HEK293 (cell line): ENCODE data around the gene CMTM5.
A peak's percentile ranks its signal among the peaks of the same experiment; 100 is the strongest.

ENCODE experiments used
- CTCF ChIA-PET: fragments of 350-600 bp; formaldehyde crosslinking; extraction: SDS; loops from one replicate; lab custom pipeline; 2021; ENCODE audit warnings: antibody characterized with exemption; lab: Yijun Ruan, JAX
- POLR2A ChIA-PET: fragments of 300-600 bp; formaldehyde crosslinking; extraction: SDS; loops from one replicate; lab custom pipeline; 2020; ENCODE audit warnings: antibody characterized with exemption, inconsistent platforms; lab: Yijun Ruan, JAX
- H3K27ac ChIP-seq: fragments of 200-500 bp; sonication (Bioruptor generic); 2 replicates; pipeline ENCODE4 v1.5.1; 2014; ENCODE audit warnings: low read depth, low read length, control low read depth, inconsistent platforms; ENCODE audit errors: extremely low read depth
- H3K36me3 ChIP-seq, 2 experiments: fragments of 200-500 bp in 1 of 2; sonication (Bioruptor generic) in 1 of 2; 1 replicate in 1 of 2; 2 replicates in 1 of 2; pipeline ENCODE4 v1.5.1; 2014 to 2017; ENCODE audit warnings: inconsistent platforms in 2 of 2, low read length in 2 of 2; ENCODE audit not compliant: control insufficient read depth in 2 of 2, insufficient read depth in 1 of 2
- H3K4me1 ChIP-seq: fragments of 200-500 bp; sonication (Bioruptor generic); 2 replicates; pipeline ENCODE4 v1.5.1; 2014; ENCODE audit warnings: mild to moderate bottlenecking, low read length, inconsistent platforms; ENCODE audit not compliant: control insufficient read depth, insufficient read depth
- H3K4me3 ChIP-seq: 2 replicates; pipeline ENCODE4 v1.5.1; 2011; ENCODE audit warnings: low read depth, mild to moderate bottlenecking, control low read depth, low read length, moderate library complexity
- H3K9me3 ChIP-seq: fragments of 200-500 bp; sonication (Bioruptor generic); 2 replicates; pipeline ENCODE4 v1.5.1; 2014; ENCODE audit warnings: low read depth, low read length, inconsistent platforms; ENCODE audit not compliant: control insufficient read depth, insufficient read depth
- GLI4 ChIP-seq: fragments of 450-650 bp; formaldehyde crosslinking; IDR thresholded peaks from 2 replicates; pipeline ENCODE4 v1.5.1; 2016; ENCODE audit warnings: missing biosample characterization, missing genetic modification characterization
- GLIS2 ChIP-seq: fragments of 450-650 bp; formaldehyde crosslinking; IDR thresholded peaks from 2 replicates; pipeline ENCODE4 v1.5.1; 2016; ENCODE audit warnings: missing biosample characterization, missing genetic modification characterization
- KLF16 ChIP-seq: fragments of 450-650 bp; formaldehyde crosslinking; IDR thresholded peaks from 2 replicates; pipeline ENCODE4 v1.5.1; 2017; ENCODE audit warnings: missing biosample characterization, missing genetic modification characterization
- KLF17 ChIP-seq: fragments of 450-650 bp; formaldehyde crosslinking; IDR thresholded peaks from 2 replicates; pipeline ENCODE4 v1.5.1; 2016; ENCODE audit warnings: missing biosample characterization, missing genetic modification characterization
- MEIS1 ChIP-seq: sonication (generic); formaldehyde crosslinking; IDR thresholded peaks from 2 replicates; pipeline ENCODE4 v1.8.1; 2022; ENCODE audit warnings: missing genetic modification reagents, mild to moderate bottlenecking, borderline replicate concordance
- PRDM10 ChIP-seq: fragments of 450-650 bp; formaldehyde crosslinking; IDR thresholded peaks from 2 replicates; pipeline ENCODE4 v1.5.1; 2016; ENCODE audit warnings: missing biosample characterization, missing genetic modification characterization
- PRDM2 ChIP-seq: fragments of 450-650 bp; formaldehyde crosslinking; IDR thresholded peaks from 2 replicates; pipeline ENCODE4 v1.5.1; 2016; ENCODE audit warnings: missing biosample characterization, missing genetic modification characterization, borderline replicate concordance
- SCRT1 ChIP-seq: fragments of 450-650 bp; formaldehyde crosslinking; IDR thresholded peaks from 2 replicates; pipeline ENCODE4 v1.5.1; 2016; ENCODE audit warnings: missing biosample characterization, missing genetic modification characterization, borderline replicate concordance
- SCRT2 ChIP-seq: fragments of 450-650 bp; formaldehyde crosslinking; IDR thresholded peaks from 2 replicates; pipeline ENCODE4 v1.5.1; 2016; ENCODE audit warnings: missing biosample characterization, missing genetic modification characterization
- TRIM28 ChIP-seq: IDR thresholded peaks from 2 replicates; pipeline ENCODE4 v1.6.1; 2011; ENCODE audit warnings: low read length, control low read depth, borderline replicate concordance
- ZBTB21 ChIP-seq: fragments of 450-650 bp; formaldehyde crosslinking; IDR thresholded peaks from 2 replicates; pipeline ENCODE4 v1.5.1; 2017; ENCODE audit warnings: missing biosample characterization, missing genetic modification characterization
- ZFP3 ChIP-seq: fragments of 450-650 bp; formaldehyde crosslinking; IDR thresholded peaks from 2 replicates; pipeline ENCODE4 v1.5.1; 2016; ENCODE audit warnings: low read depth, missing biosample characterization, missing genetic modification characterization
- ZIC2 ChIP-seq: fragments of 450-650 bp; formaldehyde crosslinking; IDR thresholded peaks from 2 replicates; pipeline ENCODE4 v1.5.1; 2016; ENCODE audit warnings: missing biosample characterization, missing genetic modification characterization
- ZNF112 ChIP-seq: fragments of 450-650 bp; formaldehyde crosslinking; IDR thresholded peaks from 2 replicates; pipeline ENCODE4 v1.5.0; 2017; ENCODE audit warnings: missing biosample characterization, missing genetic modification characterization
- ZNF19 ChIP-seq: fragments of 450-650 bp; formaldehyde crosslinking; IDR thresholded peaks from 2 replicates; pipeline ENCODE4; 2016; ENCODE audit warnings: missing biosample characterization, missing genetic modification characterization, low read depth
- ZNF221 ChIP-seq: fragments of 450-650 bp; formaldehyde crosslinking; IDR thresholded peaks from 2 replicates; pipeline ENCODE4 v1.5.1; 2017; ENCODE audit warnings: missing biosample characterization, missing genetic modification characterization, borderline replicate concordance
- ZNF311 ChIP-seq: fragments of 450-650 bp; formaldehyde crosslinking; IDR thresholded peaks from 2 replicates; pipeline ENCODE4 v1.5.1; 2017; ENCODE audit warnings: missing biosample characterization, missing genetic modification characterization, borderline replicate concordance
- ZNF48 ChIP-seq: fragments of 450-650 bp; formaldehyde crosslinking; IDR thresholded peaks from 2 replicates; pipeline ENCODE4 v1.5.1; 2016; ENCODE audit warnings: missing biosample characterization, missing genetic modification characterization
- ZNF514 ChIP-seq: fragments of 450-650 bp; formaldehyde crosslinking; IDR thresholded peaks from 2 replicates; pipeline ENCODE4 v1.5.1; 2016; ENCODE audit warnings: missing biosample characterization, missing genetic modification characterization
- ZNF560 ChIP-seq: fragments of 450-650 bp; formaldehyde crosslinking; IDR thresholded peaks from 2 replicates; pipeline ENCODE4 v1.5.1; 2017; ENCODE audit warnings: missing biosample characterization, missing genetic modification characterization, borderline replicate concordance
- ZNF623 ChIP-seq: fragments of 450-650 bp; formaldehyde crosslinking; IDR thresholded peaks from 2 replicates; pipeline ENCODE4 v1.5.1; 2016; ENCODE audit warnings: missing biosample characterization, missing genetic modification characterization
- ZNF658 ChIP-seq: fragments of 450-650 bp; formaldehyde crosslinking; IDR thresholded peaks from 2 replicates; pipeline ENCODE4; 2016; ENCODE audit warnings: missing biosample characterization, missing genetic modification characterization
- ZNF791 ChIP-seq: fragments of 450-650 bp; formaldehyde crosslinking; IDR thresholded peaks from 2 replicates; pipeline ENCODE4 v1.5.1; 2016; ENCODE audit warnings: missing biosample characterization, missing genetic modification characterization
- ZSCAN30 ChIP-seq: fragments of 450-650 bp; IDR thresholded peaks from 2 replicates; pipeline ENCODE4 v1.5.1; 2018; ENCODE audit warnings: missing biosample characterization, mild to moderate bottlenecking, missing genetic modification characterization, moderate library complexity

CMTM5 gene

GRCh38 chr14:23406244-23406643 lies 29.4 kb downstream of the CMTM5 start (continued):
- TF ChIP-seq PRDM10 (no peak), ZNF19 (tag by site-specific recombination) (no peak), ZBTB21 (tag by site-specific recombination) (no peak), ZIC2 (tag by site-specific recombination) (peak; percentile 73), ZNF623 (tag by site-specific recombination) (no peak), ZNF48 (tag by site-specific recombination) (no peak), ZNF112 (tag by site-specific recombination) (no peak), MEIS1 (CRISPR knock-in tag) (no peak)

DNA sequence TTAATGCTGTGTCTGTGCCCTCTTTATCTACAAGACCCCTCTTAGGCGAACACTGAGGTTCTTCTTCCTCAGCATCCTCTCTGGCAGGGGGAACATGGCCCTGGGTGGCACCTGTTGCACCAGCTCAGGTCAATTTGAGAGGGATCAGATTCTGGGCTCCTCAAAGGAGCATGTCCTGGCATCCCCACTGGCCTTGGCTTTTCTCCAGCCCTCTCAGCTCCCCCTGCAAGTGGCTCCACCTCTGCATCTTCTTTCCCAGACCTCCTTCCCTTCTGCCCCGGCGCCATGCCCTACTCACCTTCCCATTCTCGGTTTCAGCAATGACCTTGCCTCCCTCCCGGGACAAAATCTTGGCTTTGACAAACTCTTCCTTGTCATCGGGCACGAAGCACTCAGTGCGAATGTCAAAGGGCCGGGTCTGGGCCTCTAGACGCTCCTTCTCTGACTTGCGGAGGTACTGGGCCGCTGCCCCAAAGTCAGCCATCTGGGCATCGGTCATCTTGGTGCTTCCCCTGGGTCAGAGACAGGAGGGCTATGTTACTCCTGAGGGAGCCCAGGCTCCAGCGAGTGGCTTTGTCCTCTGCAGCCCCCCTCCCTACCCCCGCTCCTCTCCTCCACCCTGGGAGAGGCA lies 30.0 kb downstream of the CMTM5 start:
- CTCF ChIA-PET: no interaction called here
- TF ChIP-seq ZNF19 (tag by site-specific recombination) (no peak), ZNF658 (tag by site-specific recombination) (no peak), PRDM2 (no peak), KLF16 (no peak), SCRT2 (tag by site-specific recombination) (peak; percentile 91), ZNF791 (tag by site-specific recombination) (no peak), ZFP3 (tag by site-specific recombination) (no peak), KLF17 (tag by site-specific recombination) (no peak), ZNF514 (tag by site-specific recombination) (no peak), ZNF311 (tag by site-specific recombination) (no peak), ZSCAN30 (tag by site-specific recombination) (no peak), ZNF221 (tag by site-specific recombination) (no peak), SCRT1 (tag by site-specific recombination) (peak; percentile 63; the same call in 1 of the 2 replicates), ZNF560 (no peak), GLI4 (no peak), GLIS2 (tag by site-specific recombination) (no peak), TRIM28 (no peak)
- TF ChIP-seq, all 188 proteins: peak for 2
- Histone ChIP-seq H3K27ac (no peak overlapping the region), H3K4me3 (no peak overlapping the region), H3K9me3 (no peaks in the 10 kb centered on the region), H3K36me3 (no peaks in the 10 kb centered on the region), H3K4me1 (no peaks in the 10 kb centered on the region)
- POLR2A ChIA-PET: no interaction called here
